Measurements from ENCODE around the gene SAMD4B.
"Not testable (repeated sequence)": the region's sequence is repeated elsewhere in the genome, so short reads cannot be mapped to it uniquely, and the experiment has no call there.

Gene SAMD4B

DNA sequence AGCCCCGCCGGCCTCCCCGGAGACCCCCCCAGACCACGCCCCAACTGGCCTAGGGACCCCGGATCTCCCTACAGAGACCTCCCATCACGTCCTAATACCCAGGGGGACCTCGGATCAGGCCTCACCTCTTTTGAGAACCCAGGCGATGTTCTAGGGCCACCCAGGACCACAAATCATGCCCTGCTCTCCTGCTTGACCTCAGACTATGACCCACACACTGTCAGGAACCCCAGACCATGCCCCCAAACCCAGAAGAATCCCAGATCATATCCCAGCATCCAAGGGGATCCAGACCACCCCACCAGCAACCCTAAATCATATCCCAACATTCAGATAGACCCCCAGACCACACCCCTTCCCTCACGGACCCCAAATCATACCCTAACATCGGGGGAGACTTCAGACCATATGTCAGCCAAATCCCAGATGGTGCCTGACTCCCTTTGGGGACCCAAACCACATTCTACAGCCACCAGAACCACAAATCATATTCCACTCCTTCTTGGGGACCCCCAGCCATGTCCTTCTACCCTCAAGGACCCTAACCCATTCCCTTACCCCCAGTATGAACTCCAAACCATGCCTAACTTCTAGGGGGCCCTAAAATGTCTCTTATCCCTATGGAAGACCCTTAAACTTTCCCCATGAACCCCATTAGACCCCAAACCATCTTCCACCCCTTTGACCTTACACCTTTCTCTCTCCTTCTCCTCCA, 20.9 kb upstream of the SAMD4B start:
- Mint-ChIP-seq H3K27ac (peak overlapping the region; percentile 71), H3K4me3 (peak overlapping the region; percentile 76), H3K36me3 (ENCODE audit: low read depth) (no peaks in the 10 kb centered on the region), H3K9me3 (no peaks in the 10 kb centered on the region), H3K4me1 (peaks cover 17% of the 10 kb centered on the region), H3K27me3 (no peaks in the 10 kb centered on the region)
- no peak for DNase-seq
- no peak for ATAC-seq

DNA sequence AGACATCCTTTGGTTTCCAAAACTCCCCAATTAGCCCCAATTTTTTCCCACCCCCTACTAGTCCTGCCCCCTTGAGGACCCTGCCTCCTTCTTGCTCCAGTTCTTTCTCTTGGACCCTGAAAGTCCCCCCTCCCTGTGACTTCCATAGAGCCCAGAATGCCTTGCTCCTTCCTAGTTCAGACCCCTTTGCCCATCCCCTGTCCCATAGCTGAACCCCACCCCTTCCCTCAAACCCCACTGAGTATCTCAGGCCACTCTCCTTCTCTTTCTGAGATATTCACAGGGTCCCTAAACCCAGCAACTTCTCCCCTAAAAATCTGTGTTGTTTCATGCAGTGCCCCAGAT, 20.4 kb upstream of the SAMD4B start:
- Mint-ChIP-seq H3K27ac (peak overlapping the region; percentile 71), H3K36me3 (ENCODE audit: low read depth) (peaks cover 1% of the 10 kb centered on the region), H3K9me3 (no peaks in the 10 kb centered on the region), H3K4me1 (peaks cover 19% of the 10 kb centered on the region), H3K27me3 (no peaks in the 10 kb centered on the region), H3K4me3 (peak overlapping the region; percentile 37)
- ATAC-seq (no peak), DNase-seq (no peak)

DNA sequence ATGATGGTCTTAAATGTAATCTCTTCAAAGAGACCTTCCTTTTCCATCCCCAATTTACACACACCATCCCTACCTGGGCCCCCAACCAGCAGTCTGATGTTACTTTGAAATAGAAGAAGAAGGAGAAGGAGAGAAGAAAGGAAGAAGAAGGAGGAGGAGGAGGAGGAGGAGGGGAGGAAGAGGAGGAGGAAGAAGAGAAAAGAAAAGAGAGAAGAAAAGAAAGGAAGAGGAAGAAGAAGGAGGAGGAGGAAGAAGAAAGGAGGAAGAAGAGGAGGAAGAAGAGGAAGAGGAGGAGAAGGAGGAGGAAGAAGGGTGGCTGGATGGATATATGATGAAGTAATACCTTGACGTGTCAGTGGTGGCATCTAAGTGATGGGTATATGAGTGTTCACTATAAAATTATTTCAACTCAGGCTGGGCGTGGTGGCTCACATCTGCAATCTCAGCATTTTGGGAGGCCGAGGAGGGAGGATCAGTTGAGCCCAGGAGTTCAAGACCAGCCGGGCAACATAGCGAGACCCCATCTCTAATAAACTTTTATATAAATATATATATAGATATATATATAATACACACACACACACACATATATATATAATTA, 17.9 kb upstream of the SAMD4B start:
- H3K4me3 Mint-ChIP-seq = no peak overlapping the region
- H3K27ac Mint-ChIP-seq = no peak overlapping the region
- no peak for ATAC-seq
- H3K36me3 Mint-ChIP-seq (ENCODE audit: low read depth) = peaks cover 3% of the 10 kb centered on the region
- DNase-seq = no peak
- H3K4me1 Mint-ChIP-seq = peaks cover 28% of the 10 kb centered on the region
- H3K27me3 Mint-ChIP-seq = no peaks in the 10 kb centered on the region
- H3K9me3 Mint-ChIP-seq = no peaks in the 10 kb centered on the region

DNA sequence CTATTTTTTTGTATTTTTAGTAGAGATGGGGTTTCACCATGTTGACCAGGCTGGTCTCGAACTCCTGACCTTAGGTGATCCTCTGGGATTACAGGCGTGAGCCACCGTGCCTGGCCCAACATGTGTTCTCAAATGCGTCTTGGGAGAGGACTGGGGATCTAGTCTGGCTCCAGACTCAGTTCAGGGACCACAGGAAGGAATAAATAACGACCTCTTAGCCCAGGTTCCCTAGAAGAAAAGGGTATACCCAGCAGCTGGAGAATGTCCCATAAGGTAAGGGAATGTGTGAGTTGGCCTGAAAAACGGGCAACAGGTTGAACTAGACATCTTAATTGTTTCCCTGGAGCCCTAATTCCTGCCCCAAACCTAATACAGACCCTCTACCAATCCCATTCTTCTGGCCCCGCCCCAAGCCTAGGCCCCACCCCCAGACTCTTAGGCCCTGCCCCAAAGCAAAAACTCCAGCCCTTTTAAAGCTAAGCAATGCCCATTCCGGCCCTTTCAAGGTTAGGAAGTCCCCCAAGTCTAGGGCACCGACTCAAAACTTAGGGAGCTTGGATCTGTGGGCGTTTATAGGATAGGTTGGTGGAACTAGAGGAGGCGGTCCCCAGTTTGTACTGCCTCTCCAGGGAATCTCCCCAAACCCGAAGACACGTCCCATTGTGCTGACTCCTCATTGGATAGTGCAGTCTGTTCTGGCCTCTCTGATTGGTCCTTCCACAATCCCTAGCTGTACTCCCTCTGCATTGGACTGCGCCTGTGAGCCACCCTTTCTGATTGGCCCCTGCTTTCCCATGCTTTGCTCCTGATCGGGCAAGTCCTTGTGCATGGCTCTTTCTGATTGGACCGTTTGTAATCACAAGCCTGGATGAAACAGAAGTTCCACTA, 16.2 kb upstream of the SAMD4B start:
- Mint-ChIP-seq H3K4me3 (no peak overlapping the region), H3K4me1 (peaks cover 30% of the 10 kb centered on the region), H3K27me3 (no peaks in the 10 kb centered on the region), H3K9me3 (no peaks in the 10 kb centered on the region), H3K36me3 (ENCODE audit: low read depth) (peaks cover 4% of the 10 kb centered on the region), H3K27ac (no peak overlapping the region)
- DNase-seq (no peak), ATAC-seq (peak; percentile 53)

DNA sequence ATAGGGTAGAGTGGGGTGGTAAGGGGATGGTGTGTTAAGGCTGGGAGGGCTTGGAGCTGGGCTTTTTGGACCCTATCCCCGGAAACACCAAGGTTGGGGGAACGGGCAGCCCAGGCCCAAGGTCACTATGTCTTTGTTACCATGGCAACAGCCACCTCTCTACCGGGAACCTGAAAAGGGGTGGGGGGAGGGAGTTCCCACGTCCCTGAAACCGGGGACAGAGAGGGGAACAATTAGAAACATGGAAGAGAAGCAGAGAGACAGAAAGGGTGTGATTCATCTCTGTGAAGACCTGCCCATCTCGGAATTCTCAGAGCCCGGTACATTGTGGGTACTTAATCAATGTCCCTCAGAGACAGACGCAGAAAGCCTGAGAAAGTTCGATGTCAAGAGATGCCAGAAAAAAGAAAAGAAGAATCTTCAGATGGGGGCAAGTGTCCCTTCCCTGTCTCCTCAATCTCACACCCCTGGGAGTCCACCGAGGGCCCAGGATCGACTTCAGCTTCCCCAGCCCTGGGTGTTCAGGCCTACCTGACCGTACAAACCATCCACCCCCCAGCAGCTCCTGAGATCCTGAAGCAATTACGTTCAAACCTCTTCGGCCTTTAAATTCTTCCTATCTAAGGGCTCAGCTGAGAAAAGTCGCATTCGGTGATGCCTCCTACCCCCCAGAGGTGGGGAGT, 14.7 kb upstream of the SAMD4B start:
- Mint-ChIP-seq H3K4me1 (peaks cover 30% of the 10 kb centered on the region), H3K9me3 (no peaks in the 10 kb centered on the region), H3K27ac (no peak overlapping the region), H3K36me3 (ENCODE audit: low read depth) (peaks cover 7% of the 10 kb centered on the region), H3K27me3 (no peaks in the 10 kb centered on the region), H3K4me3 (no peak overlapping the region)
- DNase-seq = no peak
- no peak for ATAC-seq

DNA sequence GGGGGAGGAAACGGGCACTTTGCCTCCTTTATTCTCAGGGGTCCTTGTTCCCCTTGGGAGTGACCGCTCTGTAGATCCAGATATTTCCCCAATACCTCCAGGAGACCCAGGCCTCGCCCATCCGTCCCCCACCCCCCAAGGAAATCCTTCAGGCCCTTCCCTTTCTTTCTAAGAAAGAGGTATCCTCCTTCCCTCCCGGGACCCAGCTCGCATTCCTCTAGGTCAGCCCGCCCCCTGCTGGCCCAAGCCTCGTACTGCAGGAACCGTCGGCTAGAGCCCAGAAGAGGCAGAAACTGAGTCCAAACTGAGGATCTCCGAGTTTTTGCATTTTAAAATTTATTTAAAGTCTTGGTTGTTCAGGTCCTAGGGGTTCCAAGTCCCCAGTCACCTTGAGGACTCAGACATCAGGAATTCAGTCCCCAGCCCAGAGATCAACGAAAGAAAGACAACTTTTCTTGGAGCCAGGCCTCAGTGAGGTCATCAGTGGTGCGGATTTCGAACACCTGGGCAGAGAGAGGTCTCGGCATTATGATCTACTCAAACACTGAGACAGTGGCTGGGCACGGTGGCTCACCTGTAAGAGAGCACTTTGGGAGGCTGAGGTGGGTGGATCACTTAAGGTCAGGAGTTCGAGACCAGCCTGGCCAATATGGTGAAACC, 14.0 kb upstream of the SAMD4B start:
- peak overlapping the region; percentile 29 for H3K27ac Mint-ChIP-seq
- H3K36me3 Mint-ChIP-seq (ENCODE audit: low read depth) = peaks cover 12% of the 10 kb centered on the region
- ATAC-seq (peak; percentile 53), DNase-seq (peak; percentile 87)
- peaks cover 36% of the 10 kb centered on the region for H3K4me1 Mint-ChIP-seq
- no peak overlapping the region for H3K4me3 Mint-ChIP-seq
- H3K9me3 Mint-ChIP-seq = no peaks in the 10 kb centered on the region
- no peaks in the 10 kb centered on the region for H3K27me3 Mint-ChIP-seq

DNA sequence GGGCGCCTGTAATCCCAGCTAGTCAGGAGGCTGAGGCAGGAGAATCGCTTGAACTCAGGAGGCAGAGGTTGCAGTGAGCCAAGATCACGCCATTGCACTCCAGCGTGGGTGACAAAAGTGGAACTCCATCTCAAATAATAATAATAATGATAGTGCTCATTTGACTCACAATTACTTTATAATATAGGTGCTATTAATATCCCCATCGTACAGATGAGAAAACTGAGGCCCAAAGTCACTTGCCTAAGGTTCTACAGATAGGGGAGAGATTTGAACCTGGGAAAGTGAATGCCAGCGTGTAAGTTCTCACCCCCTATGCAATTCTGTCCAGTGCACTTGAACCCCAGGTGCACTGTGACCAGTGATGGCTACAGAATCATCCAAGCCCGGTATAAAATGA, 12.3 kb upstream of the SAMD4B start:
- peaks cover 51% of the 10 kb centered on the region for H3K4me1 Mint-ChIP-seq
- H3K9me3 Mint-ChIP-seq = no peaks in the 10 kb centered on the region
- no peaks in the 10 kb centered on the region for H3K27me3 Mint-ChIP-seq
- no peak for ATAC-seq
- no peak overlapping the region for H3K4me3 Mint-ChIP-seq
- peaks cover 18% of the 10 kb centered on the region for H3K36me3 Mint-ChIP-seq (ENCODE audit: low read depth)
- DNase-seq = no peak
- H3K27ac Mint-ChIP-seq = no peak overlapping the region

DNA sequence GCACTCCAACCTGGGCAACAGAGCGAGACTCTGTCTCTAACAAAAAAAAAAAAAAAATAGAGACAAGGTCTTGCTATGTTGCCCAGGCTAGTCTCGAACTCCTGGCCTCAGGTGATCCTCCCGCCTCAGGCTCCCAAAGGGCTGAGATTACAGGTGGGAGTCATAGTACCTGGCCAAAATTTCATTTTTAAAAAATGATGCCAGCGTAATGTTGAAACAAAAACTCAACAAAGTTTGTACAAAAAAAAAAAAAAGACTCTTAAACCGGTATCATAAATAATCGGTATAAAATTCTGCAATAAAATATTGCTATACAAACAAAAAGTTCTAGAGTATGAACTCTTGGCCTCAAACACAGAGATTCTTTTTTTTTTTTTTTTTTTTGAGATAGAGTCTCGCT, 9.9 kb upstream of the SAMD4B start:
- H3K27ac Mint-ChIP-seq = peak overlapping the region; percentile 68
- H3K36me3 Mint-ChIP-seq (ENCODE audit: low read depth) = peaks cover 21% of the 10 kb centered on the region
- H3K27me3 Mint-ChIP-seq = no peaks in the 10 kb centered on the region
- no peak for DNase-seq
- no peaks in the 10 kb centered on the region for H3K9me3 Mint-ChIP-seq
- H3K4me3 Mint-ChIP-seq = no peak overlapping the region
- no peak for ATAC-seq
- H3K4me1 Mint-ChIP-seq = peaks cover 61% of the 10 kb centered on the region

DNA sequence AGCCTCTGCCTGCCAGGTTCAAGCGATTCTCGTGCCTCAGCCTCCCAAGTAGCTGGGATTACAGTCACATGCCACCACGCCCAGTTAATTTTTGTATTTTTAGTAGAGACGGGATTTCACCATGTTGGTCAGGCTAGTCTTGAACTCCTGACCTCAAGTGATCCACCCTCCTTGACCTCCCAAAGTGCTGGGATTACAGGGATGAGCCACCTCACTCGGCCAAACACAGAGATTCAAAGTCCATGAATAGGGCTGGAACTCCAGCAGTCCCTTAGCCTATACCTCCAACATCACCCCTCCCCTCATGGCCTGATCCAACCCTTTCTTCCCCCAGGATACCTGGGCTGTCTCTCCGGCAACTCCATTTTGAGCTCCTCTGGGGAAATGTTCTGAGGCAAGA, 9.5 kb upstream of the SAMD4B start:
- H3K4me3 Mint-ChIP-seq, ATAC-seq, H3K9me3 Mint-ChIP-seq, H3K27me3 Mint-ChIP-seq, DNase-seq: not testable (repeated sequence)
- peaks cover 21% of the 10 kb centered on the region for H3K36me3 Mint-ChIP-seq (ENCODE audit: low read depth)
- H3K4me1 Mint-ChIP-seq = peaks cover 66% of the 10 kb centered on the region
- H3K27ac Mint-ChIP-seq = peak overlapping the region; percentile 68

DNA sequence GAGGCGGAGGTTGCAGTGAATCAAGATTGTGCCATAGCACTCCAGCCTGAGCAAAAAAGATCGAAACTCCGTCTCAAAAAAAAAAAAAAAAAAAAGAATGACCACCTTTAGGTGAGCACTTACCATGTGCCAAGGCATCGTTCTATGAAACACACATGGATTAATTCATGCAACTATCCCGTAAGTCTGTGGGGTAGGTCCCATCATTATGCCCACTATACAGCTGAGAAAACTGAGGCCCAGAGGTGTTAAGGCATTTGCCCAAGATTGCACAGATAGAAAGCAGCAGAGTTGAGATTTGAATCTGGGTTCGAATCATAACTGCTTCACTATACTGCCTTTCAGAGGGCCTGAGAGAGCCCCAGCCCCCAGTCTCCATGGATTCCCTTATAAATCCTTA, 8.7 kb upstream of the SAMD4B start:
- H3K36me3 Mint-ChIP-seq (ENCODE audit: low read depth) = peaks cover 21% of the 10 kb centered on the region
- H3K27me3 Mint-ChIP-seq = no peaks in the 10 kb centered on the region
- H3K4me3 Mint-ChIP-seq = peak overlapping the region; percentile 96
- ATAC-seq (no peak), DNase-seq (no peak)
- H3K9me3 Mint-ChIP-seq = no peaks in the 10 kb centered on the region
- H3K4me1 Mint-ChIP-seq = peaks cover 65% of the 10 kb centered on the region
- H3K27ac Mint-ChIP-seq = peak overlapping the region; percentile 52

DNA sequence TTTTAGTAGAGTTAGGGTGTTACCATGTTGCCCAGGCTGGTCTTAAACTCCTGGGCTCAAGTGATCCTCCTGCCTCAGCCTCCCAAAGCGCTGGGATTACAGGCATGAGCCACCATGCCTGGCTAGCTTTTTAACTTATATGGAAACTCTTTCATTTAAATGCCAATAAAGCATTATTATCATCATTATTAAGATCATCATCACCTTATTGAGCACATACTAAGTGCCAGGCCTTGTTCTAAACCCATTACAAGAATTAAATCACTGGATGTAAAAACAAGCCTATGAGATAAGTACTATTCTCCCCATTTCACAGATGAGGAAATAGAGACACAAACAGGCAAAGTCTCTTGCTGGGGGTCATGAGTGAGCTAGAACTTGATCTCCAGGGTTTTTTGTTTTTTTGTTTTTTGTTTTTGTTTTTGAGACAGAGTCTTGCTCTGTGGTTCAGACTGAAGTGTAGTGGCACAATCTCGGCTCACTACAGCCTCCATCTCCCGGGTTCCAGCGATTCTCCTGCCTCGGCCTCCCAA, 7.7 kb upstream of the SAMD4B start:
- DNase-seq (no peak), ATAC-seq (no peak)
- H3K4me3 Mint-ChIP-seq = peak overlapping the region; percentile 96
- H3K27me3 Mint-ChIP-seq = no peaks in the 10 kb centered on the region
- peak overlapping the region; percentile 93 for H3K27ac Mint-ChIP-seq
- H3K36me3 Mint-ChIP-seq (ENCODE audit: low read depth) = peaks cover 19% of the 10 kb centered on the region
- peaks cover 59% of the 10 kb centered on the region for H3K4me1 Mint-ChIP-seq
- H3K9me3 Mint-ChIP-seq = no peaks in the 10 kb centered on the region

DNA sequence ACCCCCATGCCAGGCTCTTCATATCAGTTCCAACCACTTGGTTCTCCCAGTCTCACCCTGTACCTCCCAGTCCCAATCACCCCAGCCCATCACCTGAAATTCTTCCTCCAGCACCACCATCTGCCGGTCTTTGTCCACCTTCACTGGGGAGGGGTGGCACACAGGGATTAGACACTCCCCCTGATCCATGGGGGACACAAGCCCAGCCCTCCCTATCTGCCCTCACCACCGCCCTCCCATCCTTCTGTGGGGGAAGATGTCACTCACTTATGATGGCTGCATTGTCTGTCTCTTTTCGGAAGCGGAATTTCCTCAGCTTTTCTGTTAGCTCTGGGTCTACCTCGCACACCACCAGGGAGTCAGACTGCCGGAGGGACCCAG, 7.1 kb upstream of the SAMD4B start:
- peaks cover 19% of the 10 kb centered on the region for H3K36me3 Mint-ChIP-seq (ENCODE audit: low read depth)
- peak overlapping the region; percentile 96 for H3K4me3 Mint-ChIP-seq
- H3K4me1 Mint-ChIP-seq = peaks cover 61% of the 10 kb centered on the region
- H3K9me3 Mint-ChIP-seq = no peaks in the 10 kb centered on the region
- ATAC-seq (peak; percentile 41), DNase-seq (peak; percentile 35)
- H3K27me3 Mint-ChIP-seq = no peaks in the 10 kb centered on the region
- peak overlapping the region; percentile 93 for H3K27ac Mint-ChIP-seq

DNA sequence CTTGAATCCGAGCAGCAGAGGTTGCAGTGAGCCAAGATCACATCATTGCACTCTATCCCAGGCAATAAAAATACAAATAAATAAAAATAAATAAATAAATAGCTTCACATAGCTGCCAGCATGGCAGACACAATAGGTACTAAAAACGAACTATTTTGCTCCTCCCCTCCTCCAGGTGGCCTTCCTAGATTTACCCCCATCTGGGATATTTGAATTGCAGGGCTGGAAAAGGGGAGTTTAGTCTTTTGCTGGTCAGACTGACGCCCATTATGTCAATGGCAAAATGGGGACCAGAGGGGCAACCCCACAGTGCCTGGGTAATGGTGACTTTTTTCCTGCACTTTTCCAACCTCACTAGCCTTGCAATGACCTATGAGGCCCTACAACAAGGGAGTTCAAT, 5.7 kb upstream of the SAMD4B start:
- Mint-ChIP-seq H3K9me3 (no peaks in the 10 kb centered on the region), H3K4me1 (peaks cover 63% of the 10 kb centered on the region), H3K27ac (no peak overlapping the region), H3K36me3 (ENCODE audit: low read depth) (peaks cover 16% of the 10 kb centered on the region), H3K27me3 (no peaks in the 10 kb centered on the region), H3K4me3 (peak overlapping the region; percentile 96)
- ATAC-seq = no peak
- no peak for DNase-seq

DNA sequence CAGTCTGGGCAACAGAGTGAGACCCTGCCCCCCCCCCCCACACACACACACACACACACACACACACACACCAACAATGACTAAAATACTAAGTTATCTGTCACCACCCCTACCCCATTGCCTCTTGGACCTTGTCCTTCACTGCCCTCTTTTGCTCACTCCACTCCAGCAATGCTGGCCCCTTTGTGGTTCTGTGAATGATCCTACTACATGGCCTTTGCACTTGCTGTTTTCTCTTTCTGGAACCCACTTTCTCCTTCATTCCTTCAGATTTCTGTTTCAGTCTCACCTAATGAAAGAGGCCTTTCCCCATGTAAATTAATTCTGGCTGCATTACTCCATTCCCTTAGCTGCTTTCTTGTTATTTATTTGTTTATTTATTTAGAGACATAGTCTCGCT, 2.5 kb upstream of the SAMD4B start:
- ATAC-seq (no peak), DNase-seq (no peak)
- Mint-ChIP-seq H3K4me3 (no peak overlapping the region), H3K4me1 (peaks cover 61% of the 10 kb centered on the region), H3K36me3 (ENCODE audit: low read depth) (peaks cover 8% of the 10 kb centered on the region), H3K9me3 (no peaks in the 10 kb centered on the region), H3K27me3 (no peaks in the 10 kb centered on the region), H3K27ac (peak overlapping the region; percentile 82)
